ENCODE data around the gene LMOD2.

DNA sequence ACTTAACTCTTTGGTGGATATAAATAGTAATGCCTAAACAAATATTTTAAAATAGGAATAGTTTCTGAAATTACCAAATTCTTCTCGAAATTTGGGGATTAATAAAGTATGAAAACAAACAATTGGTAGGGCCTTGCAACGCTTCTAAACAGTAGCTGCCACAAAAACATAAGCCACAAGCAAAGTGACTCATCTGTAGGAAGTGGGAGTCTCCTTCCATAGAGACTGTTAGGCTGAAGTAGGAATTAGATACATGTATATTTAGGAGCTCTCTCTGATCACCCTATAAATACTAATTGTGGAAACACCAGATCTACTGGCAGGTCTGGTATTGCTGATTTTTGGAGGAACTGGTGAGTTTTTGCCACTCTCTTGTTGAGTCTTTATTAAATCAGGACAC lies 5.7 kb upstream of the LMOD2 start:
- TF ChIP-seq, protein P1, sequence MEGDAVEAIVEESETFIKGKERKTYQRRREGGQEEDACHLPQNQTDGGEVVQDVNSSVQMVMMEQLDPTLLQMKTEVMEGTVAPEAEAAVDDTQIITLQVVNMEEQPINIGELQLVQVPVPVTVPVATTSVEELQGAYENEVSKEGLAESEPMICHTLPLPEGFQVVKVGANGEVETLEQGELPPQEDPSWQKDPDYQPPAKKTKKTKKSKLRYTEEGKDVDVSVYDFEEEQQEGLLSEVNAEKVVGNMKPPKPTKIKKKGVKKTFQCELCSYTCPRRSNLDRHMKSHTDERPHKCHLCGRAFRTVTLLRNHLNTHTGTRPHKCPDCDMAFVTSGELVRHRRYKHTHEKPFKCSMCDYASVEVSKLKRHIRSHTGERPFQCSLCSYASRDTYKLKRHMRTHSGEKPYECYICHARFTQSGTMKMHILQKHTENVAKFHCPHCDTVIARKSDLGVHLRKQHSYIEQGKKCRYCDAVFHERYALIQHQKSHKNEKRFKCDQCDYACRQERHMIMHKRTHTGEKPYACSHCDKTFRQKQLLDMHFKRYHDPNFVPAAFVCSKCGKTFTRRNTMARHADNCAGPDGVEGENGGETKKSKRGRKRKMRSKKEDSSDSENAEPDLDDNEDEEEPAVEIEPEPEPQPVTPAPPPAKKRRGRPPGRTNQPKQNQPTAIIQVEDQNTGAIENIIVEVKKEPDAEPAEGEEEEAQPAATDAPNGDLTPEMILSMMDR (IDR thresholded peaks at IDR 0.05) = no peak
- no peak for TF ChIP-seq POLR2A (IDR thresholded peaks at IDR 0.05)

Measured in heart left ventricle (tissue), 13 donors.